Measurements from ENCODE around the gene CC2D2B. TPM values are rescaled to one million over a fixed set of nuclear protein-coding genes. Genes with fewer than 3 reads are reported as not detected.

CC2D2B gene
- total RNA-seq, 1 donor from 2014 or later = 0.46 TPM

DNA sequence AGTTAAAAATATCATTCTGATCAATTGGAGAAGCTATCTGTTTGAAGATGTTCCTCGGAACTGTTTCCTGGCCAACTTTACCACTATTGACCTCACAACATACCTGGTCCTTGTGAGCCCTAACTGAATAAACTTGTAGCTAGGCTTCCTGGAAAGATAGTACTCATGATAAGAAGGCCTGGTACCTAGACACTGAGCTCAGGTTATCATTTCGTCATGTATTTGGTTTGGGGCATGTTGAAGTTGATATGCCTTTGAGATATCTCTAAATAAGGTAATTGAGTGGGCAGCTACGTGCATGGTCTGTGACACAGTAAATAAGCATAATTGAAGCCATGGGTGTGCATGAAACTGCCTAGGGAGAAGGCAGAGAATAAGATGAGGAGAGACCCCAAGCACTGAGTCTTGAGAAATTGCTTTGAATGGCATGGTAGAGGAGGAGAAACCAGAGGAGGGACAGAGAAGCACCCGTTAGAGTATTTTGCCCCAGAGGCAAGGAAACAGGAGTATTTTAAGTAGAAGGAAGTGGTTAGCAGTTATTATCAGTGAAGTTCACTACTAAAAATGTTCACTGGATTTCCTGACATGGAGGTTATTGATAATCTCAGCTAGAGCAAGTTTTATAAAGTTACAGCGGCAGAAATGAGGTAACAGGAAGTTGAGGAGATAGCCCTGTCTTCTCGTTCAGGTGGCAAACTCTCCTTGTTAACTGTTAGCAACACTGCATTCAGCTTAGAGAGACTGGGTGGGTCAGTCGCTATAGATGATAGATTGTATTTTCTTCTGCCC lies 55.6 kb downstream of the CC2D2B start:
- no peak for DNase-seq (ENCODE audit: extremely low spot score, unreplicated experiment)
- H3K9me3 Mint-ChIP-seq (ENCODE audit: unreplicated experiment) = peaks cover 3% of the 10 kb centered on the region
- H3K4me3 Mint-ChIP-seq (ENCODE audit: unreplicated experiment) = no peak overlapping the region
- TF ChIP-seq, protein P1, sequence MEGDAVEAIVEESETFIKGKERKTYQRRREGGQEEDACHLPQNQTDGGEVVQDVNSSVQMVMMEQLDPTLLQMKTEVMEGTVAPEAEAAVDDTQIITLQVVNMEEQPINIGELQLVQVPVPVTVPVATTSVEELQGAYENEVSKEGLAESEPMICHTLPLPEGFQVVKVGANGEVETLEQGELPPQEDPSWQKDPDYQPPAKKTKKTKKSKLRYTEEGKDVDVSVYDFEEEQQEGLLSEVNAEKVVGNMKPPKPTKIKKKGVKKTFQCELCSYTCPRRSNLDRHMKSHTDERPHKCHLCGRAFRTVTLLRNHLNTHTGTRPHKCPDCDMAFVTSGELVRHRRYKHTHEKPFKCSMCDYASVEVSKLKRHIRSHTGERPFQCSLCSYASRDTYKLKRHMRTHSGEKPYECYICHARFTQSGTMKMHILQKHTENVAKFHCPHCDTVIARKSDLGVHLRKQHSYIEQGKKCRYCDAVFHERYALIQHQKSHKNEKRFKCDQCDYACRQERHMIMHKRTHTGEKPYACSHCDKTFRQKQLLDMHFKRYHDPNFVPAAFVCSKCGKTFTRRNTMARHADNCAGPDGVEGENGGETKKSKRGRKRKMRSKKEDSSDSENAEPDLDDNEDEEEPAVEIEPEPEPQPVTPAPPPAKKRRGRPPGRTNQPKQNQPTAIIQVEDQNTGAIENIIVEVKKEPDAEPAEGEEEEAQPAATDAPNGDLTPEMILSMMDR (IDR thresholded peaks at IDR 0.05) = no peak
- H3K27ac Mint-ChIP-seq (ENCODE audit: unreplicated experiment) = no peak overlapping the region
- H3K36me3 Mint-ChIP-seq (ENCODE audit: unreplicated experiment) = no peaks in the 10 kb centered on the region
- peaks cover 11% of the 10 kb centered on the region for H3K27me3 Mint-ChIP-seq (ENCODE audit: unreplicated experiment)
- H3K4me1 Mint-ChIP-seq (ENCODE audit: unreplicated experiment) = no peaks in the 10 kb centered on the region

GRCh38 chr10:95963991-95964389 lies 56.2 kb downstream of the CC2D2B start:
- TF ChIP-seq, protein P1 (IDR thresholded peaks at IDR 0.05) = no peak
- Mint-ChIP-seq H3K4me1 (ENCODE audit: unreplicated experiment) (no peaks in the 10 kb centered on the region), H3K36me3 (ENCODE audit: unreplicated experiment) (no peaks in the 10 kb centered on the region), H3K4me3 (ENCODE audit: unreplicated experiment) (no peak overlapping the region), H3K9me3 (ENCODE audit: unreplicated experiment) (no peaks in the 10 kb centered on the region), H3K27me3 (ENCODE audit: unreplicated experiment) (peaks cover 14% of the 10 kb centered on the region), H3K27ac (ENCODE audit: unreplicated experiment) (no peak overlapping the region)
- DNase-seq (ENCODE audit: extremely low spot score, unreplicated experiment) = no peak

- H3K36me3 Mint-ChIP-seq (ENCODE audit: unreplicated experiment) = no peaks in the 10 kb centered on the region
- no peak overlapping the region for H3K27ac Mint-ChIP-seq (ENCODE audit: unreplicated experiment)
- H3K4me3 Mint-ChIP-seq (ENCODE audit: unreplicated experiment) = no peak overlapping the region
- no peaks in the 10 kb centered on the region for H3K4me1 Mint-ChIP-seq (ENCODE audit: unreplicated experiment)
- peaks cover 18% of the 10 kb centered on the region for H3K27me3 Mint-ChIP-seq (ENCODE audit: unreplicated experiment)
- no peak for DNase-seq (ENCODE audit: extremely low spot score, unreplicated experiment)
- H3K9me3 Mint-ChIP-seq (ENCODE audit: unreplicated experiment) = no peaks in the 10 kb centered on the region
- TF ChIP-seq, protein P1 (IDR thresholded peaks at IDR 0.05) = no peak
These were observed 57.0 kb downstream of the CC2D2B start for GRCh38 chr10:95964756-95965155.

DNA sequence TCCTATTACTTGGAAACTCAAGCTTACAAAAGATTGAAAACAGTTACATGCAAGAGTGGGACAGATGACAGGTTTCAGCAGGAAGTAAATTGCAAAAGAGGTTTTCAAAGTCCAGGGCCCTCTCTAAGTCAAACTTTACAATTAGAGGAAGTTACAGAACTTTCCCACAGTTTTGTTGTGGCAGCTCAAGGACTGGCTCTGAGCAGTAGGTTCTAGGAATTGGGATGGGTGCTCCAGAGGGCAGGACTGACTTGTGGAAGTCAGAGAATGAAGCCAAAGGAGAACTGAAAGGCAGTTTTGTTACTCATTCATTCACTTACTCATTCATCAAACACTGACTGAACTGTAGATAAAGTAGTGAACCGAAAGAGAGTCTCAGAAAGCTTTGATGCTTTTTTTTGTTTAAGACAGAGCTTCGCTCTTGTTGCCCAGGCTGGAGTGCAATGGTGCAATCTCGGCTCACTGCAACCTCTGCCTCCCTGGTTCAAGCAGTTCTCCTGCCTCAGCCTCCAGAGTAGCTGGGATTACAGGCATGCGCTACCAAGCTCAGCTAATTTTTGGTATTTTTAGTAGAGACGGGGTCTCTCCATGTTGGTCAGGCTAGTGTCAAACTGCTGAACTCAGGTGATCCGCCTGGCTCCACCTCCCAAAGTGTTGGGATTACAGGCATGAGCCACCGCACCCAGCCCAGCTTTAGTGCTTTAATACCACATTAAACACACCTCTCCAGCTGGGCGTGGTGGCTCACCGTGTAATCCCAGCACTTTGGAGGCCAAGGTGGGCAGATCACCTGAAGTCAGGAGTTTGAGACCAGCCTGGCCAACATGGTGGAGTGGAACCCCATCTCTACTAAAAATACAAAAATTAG lies 68.8 kb downstream of the CC2D2B start:
- TF ChIP-seq, protein P1 (IDR thresholded peaks at IDR 0.05) = no peak
- no peaks in the 10 kb centered on the region for H3K36me3 Mint-ChIP-seq (ENCODE audit: unreplicated experiment)
- no peak for DNase-seq (ENCODE audit: extremely low spot score, unreplicated experiment)
- H3K27ac Mint-ChIP-seq (ENCODE audit: unreplicated experiment) = no peak overlapping the region
- H3K4me1 Mint-ChIP-seq (ENCODE audit: unreplicated experiment) = no peaks in the 10 kb centered on the region
- peaks cover 17% of the 10 kb centered on the region for H3K27me3 Mint-ChIP-seq (ENCODE audit: unreplicated experiment)
- no peaks in the 10 kb centered on the region for H3K9me3 Mint-ChIP-seq (ENCODE audit: unreplicated experiment)
- no peak overlapping the region for H3K4me3 Mint-ChIP-seq (ENCODE audit: unreplicated experiment)

DNA sequence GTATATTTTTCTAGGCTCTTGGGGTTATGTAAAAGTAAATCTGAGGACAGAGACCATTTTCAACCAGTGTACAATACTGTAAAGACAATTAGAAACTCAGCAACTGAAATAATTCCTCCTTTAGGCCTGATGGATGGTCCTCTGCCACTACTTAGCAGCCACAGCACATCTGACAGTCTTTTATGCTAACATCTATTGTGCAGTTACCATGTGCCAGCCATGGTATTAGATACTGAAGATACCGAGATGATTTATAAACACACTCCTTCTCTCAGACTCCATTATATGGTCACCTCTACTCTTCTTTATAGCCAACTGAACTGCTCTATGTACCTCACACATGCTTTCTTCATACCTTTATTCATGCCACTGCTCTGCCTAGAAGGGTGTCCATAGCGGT lies 74.4 kb downstream of the CC2D2B start:
- Mint-ChIP-seq H3K27me3 (ENCODE audit: unreplicated experiment) (peaks cover 14% of the 10 kb centered on the region), H3K4me1 (ENCODE audit: unreplicated experiment) (no peaks in the 10 kb centered on the region), H3K36me3 (ENCODE audit: unreplicated experiment) (no peaks in the 10 kb centered on the region), H3K9me3 (ENCODE audit: unreplicated experiment) (no peaks in the 10 kb centered on the region), H3K4me3 (ENCODE audit: unreplicated experiment) (no peak overlapping the region), H3K27ac (ENCODE audit: unreplicated experiment) (no peak overlapping the region)
- no peak for DNase-seq (ENCODE audit: extremely low spot score, unreplicated experiment)
- TF ChIP-seq, protein P1 (IDR thresholded peaks at IDR 0.05) = no peak

All from osteocyte (in vitro differentiated cells).